GM12878 (cell line): Measurements from ENCODE around the gene PKN3. TPM values are rescaled to one million over a fixed set of nuclear protein-coding genes. Genes with fewer than 3 reads are reported as not detected.

Experiments used
- ATAC-seq: fragments of 200-7000 bp; cut with Tn5 transposase; 3 replicates; pipeline ENCODE4 v1.9.1; 2020; ENCODE audit warnings: mild to moderate bottlenecking, moderate library complexity
- BruUV-seq: library from RNA; stranded (reverse); fragments of 400-500 nt; replicated peaks from 2 replicates; lab custom pipeline; 2021; lab: Mats Ljungman, UMichigan
- CTCF ChIA-PET: fragments of 300-600 bp; sonication (Branson Sonifier 250); formaldehyde crosslinking; extraction: SDS; loops from one replicate; lab custom pipeline; 2021; ENCODE audit warnings: inconsistent platforms; lab: Yijun Ruan, JAX
- POLR2A ChIA-PET: fragments of 350-600 bp; formaldehyde crosslinking; extraction: SDS; loops from one replicate; lab custom pipeline; 2021; ENCODE audit warnings: inconsistent platforms; lab: Charles Lee
- RAD21 ChIA-PET: fragments of 300-600 bp; sonication (Branson Sonifier 250); formaldehyde crosslinking; loops from one replicate; lab custom pipeline; 2023; ENCODE audit warnings: antibody characterized with exemption; ENCODE audit not compliant: unreplicated experiment; lab: Charles Lee
- SMC1A ChIA-PET: fragments of 300-600 bp; sonication (Branson Sonifier 250); formaldehyde crosslinking; loops from one replicate; lab custom pipeline; 2023; ENCODE audit not compliant: unreplicated experiment, uncharacterized antibody; lab: Charles Lee
- DNase-seq: peaks from one replicate; pipeline ENCODE4 v3.0.0-alpha.2; 2011; ENCODE audit warnings: low read depth, low spot score
- FAIRE-seq: peaks from 3 replicates; lab custom pipeline; 2011; peaks lifted over from hg19 to GRCh38; lab: Jason Lieb, UNC
- H2AFZ ChIP-seq: 2 replicates; pipeline ENCODE4 v1.6.0; 2011; ENCODE audit warnings: low read depth, low read length, control low read depth; ENCODE audit not compliant: control insufficient read depth
- H3K27ac ChIP-seq: 2 replicates; pipeline ENCODE4 v1.5.1; 2011; ENCODE audit warnings: control low read depth; ENCODE audit not compliant: control insufficient read depth, insufficient read depth
- H3K27me3 ChIP-seq, 2 experiments: replicated peaks in 1 of 2; 2 replicates each; pipeline versions ENCODE4 v1.6.0 to v1.6.1; 2011; ENCODE audit warnings: low read length in 1 of 2; ENCODE audit not compliant: control insufficient read depth in 2 of 2, insufficient read depth in 2 of 2
- H3K36me3 ChIP-seq, 2 experiments: 2 replicates each; pipeline ENCODE4 v1.5.1; 2011; ENCODE audit warnings: low read length in 1 of 2; ENCODE audit not compliant: control insufficient read depth in 2 of 2, insufficient read depth in 2 of 2
- H3K4me1 ChIP-seq: 2 replicates; pipeline ENCODE4 v1.6.1; 2011; ENCODE audit warnings: mild to moderate bottlenecking, low read length, moderate library complexity, mixed read lengths; ENCODE audit not compliant: control insufficient read depth, insufficient read depth
- H3K4me2 ChIP-seq: 2 replicates; pipeline ENCODE4 v1.6.0; 2011; ENCODE audit warnings: control low read depth; ENCODE audit not compliant: control insufficient read depth, insufficient read depth
- H3K4me3 ChIP-seq: fragments of 200-600 bp; sonication (generic); 2 replicates; pipeline ENCODE4 v1.5.1; 2016
- H3K79me2 ChIP-seq: 2 replicates; pipeline ENCODE4 v1.6.0; 2011; ENCODE audit warnings: low read length; ENCODE audit not compliant: control insufficient read depth, insufficient read depth
- H3K9ac ChIP-seq: 2 replicates; pipeline ENCODE4 v1.8.0; 2011; ENCODE audit warnings: low read length, control low read depth, mixed read lengths; ENCODE audit not compliant: control insufficient read depth, insufficient read depth
- H3K9me3 ChIP-seq: replicated peaks from 3 replicates; pipeline ENCODE4 v1.5.1; 2011; ENCODE audit warnings: mild to moderate bottlenecking, low read length; ENCODE audit not compliant: control insufficient read depth, insufficient read depth
- H4K20me1 ChIP-seq: 2 replicates; pipeline ENCODE4 v1.6.0; 2011; ENCODE audit not compliant: control insufficient read depth, insufficient read depth
- ASH2L ChIP-seq: fragments of 300-600, 200-600 bp; sonication (generic); IDR thresholded peaks from 2 replicates; pipeline ENCODE4 v1.6.1; 2017; ENCODE audit warnings: low read depth, mild to moderate bottlenecking, borderline replicate concordance
- CTCF ChIP-seq, 3 experiments: IDR thresholded peaks in 2 of 3; conservative IDR thresholded peaks in 1 of 3; 2 replicates each; pipeline ENCODE4 v1.5.1; 2011; ENCODE audit warnings: low read depth in 3 of 3, low read length in 3 of 3, mild to moderate bottlenecking in 3 of 3, control low read depth in 2 of 3, moderate library complexity in 2 of 3, inconsistent platforms in 1 of 3, mixed read lengths in 1 of 3; ENCODE audit not compliant: control insufficient read depth in 2 of 3, insufficient read depth in 1 of 3; ENCODE audit errors: extremely low read depth in 1 of 3
- GATAD2B ChIP-seq: fragments of 450-650 bp; conservative IDR thresholded peaks from 2 replicates; pipeline ENCODE4 v1.6.1; 2017; ENCODE audit warnings: low read depth, mild to moderate bottlenecking, moderate library complexity
- IRF5 ChIP-seq: fragments of 450-650 bp; IDR thresholded peaks from 2 replicates; pipeline ENCODE4 v1.6.1; 2017; ENCODE audit warnings: borderline replicate concordance
- MTA2 ChIP-seq: fragments of 450-650 bp; IDR thresholded peaks from 2 replicates; pipeline ENCODE4 v1.6.1; 2016; ENCODE audit warnings: low read depth, mild to moderate bottlenecking, moderate library complexity
- NFIC ChIP-seq: IDR thresholded peaks from 2 replicates; pipeline ENCODE4 v1.6.1; 2012; ENCODE audit warnings: low read depth, mild to moderate bottlenecking, inconsistent platforms, low read length, moderate library complexity
- PML ChIP-seq: IDR thresholded peaks from 2 replicates; pipeline ENCODE4 v1.6.1; 2012; ENCODE audit warnings: low read length, inconsistent platforms
- POU2F2 ChIP-seq: IDR thresholded peaks from 3 replicates; pipeline ENCODE4 v1.6.1; 2011; ENCODE audit warnings: low read depth, mild to moderate bottlenecking, low read length, borderline replicate concordance
- PRDM15 ChIP-seq: fragments of 450-650 bp; formaldehyde crosslinking; IDR thresholded peaks from 2 replicates; pipeline ENCODE4 v1.4.0; 2020; ENCODE audit warnings: mild to moderate bottlenecking, moderate library complexity
- SPI1 ChIP-seq: IDR thresholded peaks from 2 replicates; pipeline ENCODE4 v1.6.1; 2011; ENCODE audit warnings: low read depth, mild to moderate bottlenecking, low read length, moderate library complexity, borderline replicate concordance; ENCODE audit not compliant: insufficient read depth
- WRNIP1 ChIP-seq: IDR thresholded peaks from 2 replicates; pipeline ENCODE4 v1.6.1; 2011; ENCODE audit warnings: low read depth, low read length, improper control_type of control experiment, borderline replicate concordance
- YY1 ChIP-seq: IDR thresholded peaks from 2 replicates; pipeline ENCODE4 v1.6.1; 2011; ENCODE audit warnings: low read depth, mild to moderate bottlenecking, low read length
- ZNF384 ChIP-seq: IDR thresholded peaks from 2 replicates; pipeline ENCODE4 v1.6.1; 2012; ENCODE audit warnings: low read depth, mild to moderate bottlenecking, low read length, improper control_type of control experiment, borderline replicate concordance
- ZZZ3 ChIP-seq: IDR thresholded peaks from 2 replicates; pipeline ENCODE4 v1.6.1; 2011; ENCODE audit warnings: low read depth; ENCODE audit not compliant: control insufficient read depth, insufficient read length
- WGBS: methylation state at CpG from one replicate; pipeline ENCODE4 v1.1.6; 2016; ENCODE audit warnings: low lambda C conversion rate; ENCODE audit not compliant: insufficient replicate concordance, insufficient coverage; ENCODE audit errors: missing lambda C conversion rate; 5-methylcytosine and 5-hydroxymethylcytosine counted together
- in situ Hi-C: fragments of 300-500 bp; cut with MboI; formaldehyde crosslinking; loops from 9 replicates; pipeline ENCODE4 v1.14.3; 2018; ENCODE audit warnings: mixed read lengths
- intact Hi-C: fragments of 100-400 bp; cut with micrococcal nuclease; formaldehyde crosslinking; loops from one replicate; pipeline ENCODE4 v1.14.2; 2022; ENCODE audit not compliant: unreplicated experiment
- polyA plus RNA-seq, 11 experiments: library from polyadenylated mRNA; depleted of rRNA in 4 of 11; unstranded in 6 of 11; stranded (reverse) in 5 of 11; fragments of >200 nt; fragmentation: Nextera tagmentation in 4 of 11; fragmentation: Illumina TruSeq in 1 of 11; extraction: Ambion mirVana in 4 of 11; extraction: Trizol in 1 of 11; gene quantifications; 1 replicate in 1 of 11; 2 replicates in 10 of 11; pipeline versions ENCODE4 v1.2.1 to v1.2.3, GENCODE V29; 2011 to 2016; ENCODE audit warnings: inconsistent platforms in 2 of 11, missing spikeins in 2 of 11, low read depth in 1 of 11
- total RNA-seq, 4 experiments: library from RNA; depleted of rRNA in 3 of 4; stranded (reverse); fragments of >200 nt in 3 of 4; fragmentation: Illumina TruSeq in 1 of 4; extraction: Trizol in 1 of 4; gene quantifications; 2 replicates each; pipeline versions ENCODE4 v1.2.1 to v1.2.3, GENCODE V29; 2013 to 2021

PKN3 gene
- total and polyA plus RNA-seq, 10 of the 15 experiments (the other 5 are each of a cell fraction or from before 2014, with no cell fraction given), result 0.35 to 11.0 (median 3.3) TPM

- Histone ChIP-seq H3K79me2 (peaks cover under 1% of the 10 kb centered on the region; the same call in 1 of the 2 replicates), H3K36me3 (no peaks in the 10 kb centered on the region; a peak in 3 of 4 replicates), H3K4me3 (no peak overlapping the region), H3K4me1 (peaks cover 3% of the 10 kb centered on the region), H3K27ac (no peak overlapping the region), H3K9ac (no peak overlapping the region), H2AFZ (no peak overlapping the region), H3K4me2 (no peak overlapping the region), H3K27me3 (no peaks in the 10 kb centered on the region), H3K9me3 (no peaks in the 10 kb centered on the region), H4K20me1 (no peaks in the 10 kb centered on the region)
- WGBS, result 90% methylated on average over 25 of the region's 27 CpGs
- ChIA-PET CTCF (no interaction called here), RAD21 (no interaction called here), POLR2A (no interaction called here), SMC1A (no interaction called here)
- no TSS peak for BruUV-seq
- no peak for FAIRE-seq
- in situ Hi-C loops, result no loop called here
- no peak for DNase-seq
- no peak for ATAC-seq
- TF ChIP-seq PML, result no peak
- no peak for TF ChIP-seq YY1
- no peak for TF ChIP-seq ZZZ3
- no peak for TF ChIP-seq ZNF384
- TF ChIP-seq GATAD2B, result no peak
- no peak for TF ChIP-seq PRDM15 (CRISPR knock-in tag)
- TF ChIP-seq NFIC, result no peak
- no peak for TF ChIP-seq WRNIP1
- no peak for TF ChIP-seq MTA2
- no peak for TF ChIP-seq SPI1
- TF ChIP-seq ASH2L, result no peak
- TF ChIP-seq IRF5, result no peak
- no peak for TF ChIP-seq CTCF (IDR thresholded peaks at IDR 0.05 in 2 of 3, conservative IDR thresholded peaks at IDR 0.05 in 1 of 3; ENCODE audit: control insufficient read depth in 2 of 3, extremely low read depth in 1 of 3, insufficient read depth in 1 of 3, low read depth in 3 of 3, low read length in 3 of 3)
- no peak for TF ChIP-seq POU2F2
- intact Hi-C loops, result no loop called here
Observed at GRCh38 chr9:128729766-128730517, 27.6 kb downstream of the PKN3 start.
